ENCODE data around the gene OPRM1. TPM values are rescaled to one million over a fixed set of nuclear protein-coding genes. Genes with fewer than 3 reads are reported as not detected.
"Not testable (repeated sequence)": the region's sequence is repeated elsewhere in the genome, so short reads cannot be mapped to it uniquely, and the experiment has no call there.

OPRM1 gene
- total RNA-seq (ENCODE audit: insufficient read depth, low replicate concordance): 21.9 TPM

DNA sequence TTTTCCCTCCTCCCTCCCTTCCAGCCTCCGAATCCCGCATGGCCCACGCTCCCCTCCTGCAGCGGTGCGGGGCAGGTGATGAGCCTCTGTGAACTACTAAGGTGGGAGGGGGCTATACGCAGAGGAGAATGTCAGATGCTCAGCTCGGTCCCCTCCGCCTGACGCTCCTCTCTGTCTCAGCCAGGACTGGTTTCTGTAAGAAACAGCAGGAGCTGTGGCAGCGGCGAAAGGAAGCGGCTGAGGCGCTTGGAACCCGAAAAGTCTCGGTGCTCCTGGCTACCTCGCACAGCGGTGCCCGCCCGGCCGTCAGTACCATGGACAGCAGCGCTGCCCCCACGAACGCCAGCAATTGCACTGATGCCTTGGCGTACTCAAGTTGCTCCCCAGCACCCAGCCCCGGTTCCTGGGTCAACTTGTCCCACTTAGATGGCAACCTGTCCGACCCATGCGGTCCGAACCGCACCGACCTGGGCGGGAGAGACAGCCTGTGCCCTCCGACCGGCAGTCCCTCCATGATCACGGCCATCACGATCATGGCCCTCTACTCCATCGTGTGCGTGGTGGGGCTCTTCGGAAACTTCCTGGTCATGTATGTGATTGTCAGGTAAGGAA, at the start of gene OPRM1:
TSS of gene OPRM1 (plus strand) at position 10 of the 612 bp plus-strand sequence. CDS start at position 315, 305 bp downstream.
- DNase-seq (ENCODE audit: low spot score): peak; percentile 38

DNA sequence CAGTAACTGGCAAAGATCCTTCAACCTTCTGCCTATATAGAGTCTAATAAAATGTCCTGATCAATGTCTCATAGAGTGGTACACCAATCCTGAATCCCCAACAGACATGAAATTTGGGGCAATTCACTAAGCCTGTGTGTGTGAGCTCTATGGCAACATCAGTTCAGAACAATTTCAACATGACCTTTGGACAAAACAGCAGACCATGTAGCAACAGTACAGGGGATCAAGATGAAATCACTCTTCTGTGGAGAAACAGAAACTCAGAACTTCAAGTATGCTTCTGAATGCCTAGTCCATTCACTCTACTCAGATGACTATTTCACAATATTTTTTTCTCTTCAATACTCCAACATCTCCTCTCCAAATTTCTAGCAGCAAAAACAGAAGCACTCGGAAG, 49.1 kb upstream of the OPRM1 start:
- DNase-seq (ENCODE audit: low spot score): no peak

DNA sequence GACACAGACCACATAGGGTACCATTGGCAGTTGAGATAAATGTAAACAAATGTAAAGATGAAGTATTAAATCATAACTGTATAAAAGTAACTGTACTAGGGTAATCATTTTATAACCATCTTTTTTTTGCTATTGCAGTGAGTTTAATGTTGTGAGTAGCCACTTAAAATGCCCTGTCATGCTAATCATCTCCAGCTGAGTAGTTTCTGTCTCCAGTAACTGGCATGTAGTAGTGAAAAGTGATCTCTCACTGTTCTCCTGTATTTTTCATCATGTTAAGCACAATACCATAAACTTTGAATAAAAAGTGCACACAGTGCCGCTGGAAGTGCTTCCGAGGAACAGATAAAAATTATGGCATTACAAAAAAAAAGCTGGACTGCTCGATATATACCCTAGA, 45.0 kb upstream of the OPRM1 start:
- no peak for DNase-seq (ENCODE audit: low spot score)

DNA sequence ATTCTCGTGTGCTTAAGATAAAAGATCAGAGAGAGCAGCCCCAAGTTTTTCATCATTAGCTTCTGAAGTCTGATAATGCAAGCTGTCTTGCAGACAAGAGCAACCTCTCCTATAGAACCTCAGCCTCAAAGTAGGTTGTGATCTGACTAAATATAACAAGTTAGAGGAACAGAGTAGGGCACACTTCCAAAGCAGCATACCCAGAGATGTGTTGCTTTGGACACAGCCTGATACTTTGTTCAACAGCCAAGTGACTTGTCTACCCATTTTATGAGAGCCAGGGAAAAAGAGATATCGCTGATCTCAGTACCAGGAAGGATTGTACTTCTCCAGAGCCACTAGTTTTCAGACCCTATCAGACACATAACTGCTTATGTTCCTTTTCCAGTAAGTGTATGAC, 44.2 kb upstream of the OPRM1 start:
- DNase-seq (ENCODE audit: low spot score): peak; percentile 48

DNA sequence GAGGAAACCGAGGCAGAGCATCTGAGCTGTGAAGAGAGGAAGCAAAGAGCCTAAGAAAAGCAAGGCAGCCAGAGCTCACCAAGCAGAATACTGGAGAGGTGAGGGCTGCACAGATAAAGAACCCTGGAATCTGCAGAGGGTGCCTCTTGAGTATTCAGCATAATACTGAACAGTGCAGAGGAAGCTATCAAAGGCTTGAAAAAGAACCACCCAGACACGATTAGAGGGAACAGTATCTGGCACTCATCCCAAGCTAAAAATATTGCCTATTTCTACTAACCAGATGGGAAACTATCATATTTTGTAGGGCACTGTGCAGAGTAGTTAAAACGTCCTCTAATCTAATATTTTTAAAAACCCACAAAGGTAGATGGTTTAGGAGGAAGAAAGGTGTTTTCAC, 41.8 kb upstream of the OPRM1 start:
- DNase-seq (ENCODE audit: low spot score): peak; percentile 5

DNA sequence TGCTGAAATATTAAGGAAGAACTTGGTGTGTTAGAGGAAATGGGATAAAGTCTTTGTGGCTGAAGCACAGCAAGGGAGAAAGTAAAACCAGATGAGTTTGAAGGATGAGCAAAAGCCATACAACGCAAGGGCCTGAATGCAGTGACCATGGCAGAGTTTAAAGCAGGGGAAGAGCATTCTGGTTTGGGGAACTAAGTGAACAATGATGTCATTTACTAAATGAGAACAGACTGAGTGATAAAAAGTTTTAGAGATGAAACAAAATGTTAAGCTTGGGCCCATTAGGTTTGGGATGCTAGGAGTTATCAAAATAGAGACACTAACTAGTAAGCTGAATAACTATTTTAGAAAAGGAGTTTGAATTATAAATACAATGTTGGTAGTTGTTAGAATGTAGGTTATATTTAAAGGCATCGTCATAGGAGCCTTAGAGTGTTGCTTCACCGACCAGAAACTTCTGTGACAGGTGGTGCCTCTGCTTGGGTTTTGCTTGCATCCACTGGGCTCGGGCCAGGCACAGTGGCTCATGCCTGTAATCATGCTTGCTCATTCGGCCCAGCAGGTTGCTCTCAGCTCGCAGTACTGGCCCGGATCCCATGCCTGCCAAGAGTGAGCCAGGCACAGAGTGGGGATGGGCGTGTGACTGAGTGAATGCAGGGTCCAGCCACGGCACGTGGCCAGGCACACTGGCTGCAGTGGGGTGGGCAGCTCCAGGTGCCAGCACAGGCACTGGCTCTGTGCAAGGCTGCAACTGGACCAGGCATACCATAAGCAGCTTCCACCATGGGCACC, 37.4 kb upstream of the OPRM1 start:
- no peak for DNase-seq (ENCODE audit: low spot score)

DNA sequence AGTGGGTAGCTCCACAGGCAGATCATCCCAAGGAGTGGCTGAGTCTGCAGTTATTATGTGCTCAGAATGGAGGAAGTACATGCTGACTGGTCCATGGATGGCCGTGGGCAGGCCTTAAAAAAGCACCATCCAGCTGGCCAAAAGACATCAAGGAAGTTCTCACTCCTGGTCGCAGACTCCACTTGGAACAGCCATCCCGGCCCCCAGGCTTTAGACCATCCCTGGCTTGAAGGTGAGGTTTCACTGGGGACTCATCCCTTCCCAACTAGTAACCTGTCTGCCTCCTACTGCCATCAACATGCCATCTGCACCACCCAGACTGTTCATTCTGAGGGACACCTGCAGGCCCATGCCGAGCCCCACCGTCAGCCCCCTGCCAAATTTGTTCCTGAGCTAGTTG, 36.1 kb upstream of the OPRM1 start:
- no peak for DNase-seq (ENCODE audit: low spot score)

DNA sequence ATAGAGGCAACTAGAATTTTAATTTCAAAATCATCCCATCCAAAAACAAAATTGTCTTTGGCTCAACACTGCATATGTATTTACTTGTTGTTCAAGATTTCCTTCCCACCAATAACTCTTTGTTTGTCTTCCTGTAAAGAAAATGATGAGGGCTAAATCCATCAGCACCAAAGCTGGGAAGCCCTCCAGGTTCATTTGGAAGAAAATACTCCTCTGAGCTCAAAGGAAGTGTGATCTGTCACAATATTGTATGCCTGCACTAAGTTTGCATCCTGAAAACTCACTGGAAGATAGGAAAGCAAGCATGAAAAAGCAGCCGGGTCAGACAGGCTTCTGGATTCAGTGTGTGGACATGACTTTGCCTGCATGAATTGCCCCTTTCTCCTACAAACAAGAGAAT, 28.7 kb upstream of the OPRM1 start:
- no peak for DNase-seq (ENCODE audit: low spot score)

DNA sequence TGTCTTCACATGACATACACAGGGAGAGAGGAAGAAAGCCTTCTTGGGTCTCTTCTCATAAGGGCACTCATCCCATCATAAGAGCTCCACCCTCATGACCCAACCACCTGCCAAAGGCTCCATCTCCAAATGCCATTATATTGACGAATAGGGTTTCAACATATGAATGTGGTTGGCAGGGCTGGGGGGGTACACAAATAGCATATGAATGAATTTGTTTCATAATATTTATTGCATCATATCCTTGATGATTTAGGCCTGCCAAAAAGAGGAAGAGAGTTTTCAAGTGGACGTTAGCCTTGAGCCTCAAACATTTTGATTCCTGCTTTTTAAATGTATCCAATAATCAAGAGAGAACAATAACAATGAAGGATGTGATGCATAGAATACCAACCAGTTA, 26.2 kb upstream of the OPRM1 start:
- no peak for DNase-seq (ENCODE audit: low spot score)

DNA sequence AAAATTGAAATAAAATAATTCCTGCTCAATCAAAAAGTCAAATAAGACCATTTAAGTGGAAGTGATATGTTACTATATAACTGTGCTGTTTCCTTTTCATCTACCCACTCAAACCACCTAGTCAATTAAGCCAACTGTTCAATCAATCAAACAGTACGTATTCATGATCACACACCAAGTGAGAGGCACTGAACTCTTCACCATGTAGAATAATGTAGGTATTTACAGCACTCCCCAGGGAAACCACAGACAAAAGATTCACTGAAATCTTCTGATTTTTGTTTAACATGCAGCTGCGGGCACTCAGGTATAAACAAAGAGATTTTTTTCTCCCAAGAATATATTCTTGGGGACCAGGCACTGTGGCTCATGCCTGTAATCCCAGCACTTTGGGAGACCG, 21.3 kb upstream of the OPRM1 start:
- no peak for DNase-seq (ENCODE audit: low spot score)

DNA sequence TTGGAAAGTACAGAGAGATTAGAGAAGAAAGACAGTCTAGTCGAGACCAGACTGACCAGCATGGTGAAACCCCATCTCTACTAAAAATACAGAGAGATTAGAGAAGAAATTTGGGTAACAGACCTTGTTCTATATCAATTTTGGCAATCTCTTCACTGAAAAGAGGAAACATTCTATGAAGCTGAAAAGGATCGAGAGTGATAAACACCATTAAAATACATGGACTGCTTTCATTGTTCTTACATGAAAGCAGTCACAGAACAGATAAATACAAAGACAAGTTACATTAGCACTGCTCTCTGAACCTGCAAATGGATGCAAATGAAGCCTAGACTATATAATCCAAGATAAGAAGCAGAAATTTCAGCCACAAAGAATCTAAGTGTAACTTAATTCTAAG, 8.4 kb upstream of the OPRM1 start:
- no peak for DNase-seq (ENCODE audit: low spot score)

DNA sequence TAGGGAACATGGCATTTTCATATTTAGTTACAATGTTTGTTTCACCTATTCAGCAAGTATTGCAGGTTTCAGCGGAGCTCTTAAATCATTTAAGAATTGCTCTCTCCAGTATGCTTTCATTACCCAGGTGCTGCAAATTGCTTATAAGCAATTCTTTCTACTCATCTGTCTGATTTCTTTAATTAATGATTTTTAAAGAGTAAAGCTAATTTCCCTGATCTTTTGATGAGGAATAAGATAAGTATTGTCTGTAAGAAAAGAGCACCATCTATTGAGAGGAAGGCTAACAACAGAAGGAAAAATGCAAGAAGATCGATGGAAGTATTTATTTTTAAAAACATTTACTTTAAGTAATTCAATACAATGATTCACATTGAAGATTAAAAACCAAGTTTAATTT, 2.0 kb downstream of the OPRM1 start:
- no peak for DNase-seq (ENCODE audit: low spot score)

DNA sequence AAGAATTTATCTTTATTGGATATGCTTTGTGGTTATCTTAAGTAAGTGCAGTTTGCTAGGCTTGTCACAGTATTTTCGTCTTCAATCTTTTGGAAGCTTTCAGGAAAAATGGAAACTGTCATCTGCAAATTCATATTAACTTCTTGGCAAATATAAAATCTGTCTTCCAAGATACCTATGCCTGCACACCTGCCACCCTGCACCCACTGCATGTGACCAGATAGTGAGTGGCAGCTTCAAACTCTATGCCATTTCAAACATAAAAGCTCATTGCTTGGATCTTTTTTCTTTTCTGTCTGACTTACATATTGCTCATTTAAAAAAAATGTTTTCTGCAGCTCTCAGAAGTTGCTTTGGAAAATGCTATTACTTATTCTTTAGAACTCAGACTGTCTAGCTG, 14.1 kb downstream of the OPRM1 start:
- peak; percentile 1 for DNase-seq (ENCODE audit: low spot score)

DNA sequence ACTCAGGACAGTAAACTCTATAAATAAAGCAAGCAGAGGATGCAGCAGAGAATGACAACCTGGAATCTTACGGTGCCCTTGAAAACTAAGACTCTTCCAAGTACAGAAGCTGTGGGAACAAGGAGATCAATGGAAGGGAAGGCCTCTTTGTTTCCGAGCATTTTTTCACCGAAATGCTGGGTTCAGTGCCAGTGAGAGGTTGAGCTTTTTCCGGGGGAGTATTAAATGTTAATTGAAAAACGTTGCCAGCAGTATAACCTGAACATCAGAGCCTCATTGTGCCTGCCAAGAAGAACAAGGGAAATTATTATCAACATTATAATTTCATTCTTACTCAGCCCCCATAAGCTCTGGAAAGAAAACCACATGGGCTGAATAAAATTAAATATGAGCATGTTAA, 17.5 kb downstream of the OPRM1 start:
- no peak for DNase-seq (ENCODE audit: low spot score)

DNA sequence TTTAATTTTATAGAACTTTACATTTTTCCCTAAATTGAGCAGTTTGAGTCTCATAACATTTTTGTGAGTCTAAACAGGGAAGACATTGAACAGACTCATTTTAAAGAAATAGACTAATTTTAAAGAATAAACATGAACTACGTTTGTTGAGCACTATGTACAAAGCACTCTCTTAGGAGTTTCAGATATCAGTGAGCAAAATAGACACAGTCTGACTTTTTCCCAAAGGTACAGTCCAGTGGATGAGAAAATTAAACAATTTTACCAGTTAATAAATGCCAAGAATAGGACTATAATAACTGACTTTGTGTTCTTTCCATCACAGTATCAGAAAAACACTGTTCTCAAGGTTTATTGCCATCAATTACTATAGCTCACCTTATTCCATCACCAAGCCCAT, 18.1 kb downstream of the OPRM1 start:
- DNase-seq (ENCODE audit: low spot score): no peak

DNA sequence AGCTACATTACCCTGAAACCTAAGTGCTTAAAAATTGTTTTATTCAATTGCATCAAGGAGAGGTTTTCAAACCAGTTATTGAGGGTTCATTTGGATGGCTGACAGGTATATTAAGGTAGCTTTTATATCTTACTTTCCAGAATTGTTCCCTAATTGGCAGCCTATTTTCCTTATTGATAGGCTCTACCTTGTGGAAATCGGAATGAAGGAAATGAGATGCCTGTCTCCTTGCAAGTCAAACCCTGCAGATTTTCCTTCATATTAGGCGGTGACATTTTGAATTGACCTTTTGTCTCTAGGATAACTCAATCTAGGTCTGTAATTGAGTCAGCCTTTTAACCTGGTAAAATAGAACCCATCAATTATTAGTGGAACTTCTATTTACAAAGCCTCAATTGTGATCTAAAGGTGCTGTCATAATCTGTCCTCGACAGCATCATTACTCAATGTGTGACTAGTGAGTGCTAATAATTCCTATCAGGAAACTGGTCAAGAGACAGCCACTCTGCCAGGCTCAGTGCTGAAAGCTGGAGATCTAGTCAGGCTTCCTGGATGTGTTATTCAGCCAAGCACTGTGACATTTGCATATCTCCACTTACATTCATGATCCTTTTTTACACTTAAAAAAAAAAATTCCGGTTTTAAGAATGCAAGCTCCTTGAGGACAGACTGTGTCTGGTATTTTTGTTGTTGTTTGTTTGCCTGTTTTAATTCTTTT, 20.1 kb downstream of the OPRM1 start:
- DNase-seq (ENCODE audit: low spot score): no peak

DNA sequence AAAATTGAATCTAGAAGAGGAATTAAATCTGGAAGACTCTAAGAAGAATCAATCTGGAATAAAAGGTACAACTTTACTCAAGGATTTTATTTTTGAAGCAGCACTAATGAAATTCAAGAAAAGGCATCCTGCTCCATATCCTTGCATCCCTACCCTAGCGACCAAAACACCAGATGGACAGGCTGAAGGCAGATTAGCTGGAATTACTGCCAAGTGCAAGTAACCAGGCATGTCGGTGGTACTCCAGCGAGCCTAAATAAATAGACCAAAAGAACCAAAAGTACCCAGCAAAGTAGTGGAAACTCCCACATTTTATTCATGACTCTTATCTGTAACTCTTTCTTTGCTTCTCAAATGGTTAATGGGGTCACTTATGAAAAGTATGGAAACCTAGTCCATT, 21.0 kb downstream of the OPRM1 start:
- DNase-seq (ENCODE audit: low spot score): no peak

DNA sequence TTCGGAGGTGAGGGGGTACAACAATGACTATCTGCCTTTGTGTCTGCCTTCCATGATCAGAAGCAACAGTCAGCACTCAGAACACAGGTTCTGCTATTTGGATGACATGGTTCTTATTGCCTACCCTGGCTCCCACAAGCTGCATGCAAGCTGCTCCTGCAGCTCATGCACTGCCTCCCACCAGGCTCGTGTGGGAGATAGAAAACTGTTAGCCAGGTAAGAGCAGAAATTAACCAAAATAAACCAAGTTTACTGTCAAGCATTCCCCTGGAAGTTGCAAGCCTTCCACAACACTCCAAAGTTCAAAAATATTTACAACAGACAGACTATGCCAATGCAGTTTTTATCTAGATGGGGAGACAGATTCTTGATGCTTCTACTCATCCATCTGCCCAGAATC, 31.0 kb downstream of the OPRM1 start:
- no peak for DNase-seq (ENCODE audit: low spot score)

DNA sequence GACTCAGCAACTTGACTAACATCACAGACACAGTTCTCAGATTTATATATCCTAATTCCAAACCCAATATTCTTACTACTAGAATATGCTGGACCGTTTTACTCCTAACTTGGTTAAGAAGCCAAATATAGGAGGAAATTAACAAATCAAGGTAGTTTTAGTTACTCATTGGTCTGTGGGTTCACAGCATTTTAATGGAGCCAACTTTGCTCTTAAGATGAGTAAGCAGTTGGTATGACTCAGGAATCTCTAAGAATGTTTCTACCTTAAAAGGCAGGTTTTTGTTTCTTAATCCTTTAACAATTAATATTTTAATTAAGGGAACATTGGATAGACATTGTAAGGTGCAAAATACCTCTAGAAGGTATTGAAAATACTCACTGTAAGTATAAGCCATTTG, 31.6 kb downstream of the OPRM1 start:
- DNase-seq (ENCODE audit: low spot score): no peak

DNA sequence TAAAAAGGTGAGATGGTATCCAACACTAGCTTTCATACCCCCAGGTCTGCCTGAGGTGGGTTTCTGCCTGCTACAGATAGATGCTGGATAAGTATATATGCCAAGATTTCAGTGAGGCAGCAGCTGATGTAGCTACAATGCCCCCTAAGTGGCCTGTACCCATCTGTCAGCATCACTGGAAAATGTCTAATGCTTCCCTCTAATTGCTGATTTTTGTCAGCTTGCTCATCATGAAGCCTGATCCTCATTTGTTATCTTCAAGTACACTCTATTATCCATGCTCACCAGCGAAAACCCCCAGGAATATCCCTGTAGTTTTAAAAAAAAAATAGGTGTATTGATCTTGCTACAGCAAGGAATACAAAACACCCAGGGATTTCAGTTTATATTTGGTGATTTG, 32.2 kb downstream of the OPRM1 start:
- DNase-seq (ENCODE audit: low spot score): no peak

DNA sequence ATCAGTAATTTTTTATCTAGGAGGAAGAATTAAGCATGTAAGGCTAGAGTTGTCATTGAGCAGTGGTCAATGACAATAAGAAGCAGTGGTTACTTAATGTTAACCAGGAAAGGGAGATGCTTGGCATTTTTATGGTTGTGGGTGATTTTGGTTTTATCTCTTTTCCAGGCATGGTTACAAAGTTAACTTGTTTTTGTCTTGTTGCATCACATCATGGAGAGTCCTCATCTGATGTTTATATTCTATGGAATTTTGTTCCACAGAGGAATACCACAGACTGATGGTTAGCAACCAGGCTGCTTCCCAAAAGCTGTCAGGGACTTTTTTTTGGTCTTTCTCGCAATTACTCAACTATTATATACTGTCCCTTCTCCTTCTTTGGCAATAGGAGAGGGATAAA, 32.7 kb downstream of the OPRM1 start:
- DNase-seq (ENCODE audit: low spot score): no peak

DNA sequence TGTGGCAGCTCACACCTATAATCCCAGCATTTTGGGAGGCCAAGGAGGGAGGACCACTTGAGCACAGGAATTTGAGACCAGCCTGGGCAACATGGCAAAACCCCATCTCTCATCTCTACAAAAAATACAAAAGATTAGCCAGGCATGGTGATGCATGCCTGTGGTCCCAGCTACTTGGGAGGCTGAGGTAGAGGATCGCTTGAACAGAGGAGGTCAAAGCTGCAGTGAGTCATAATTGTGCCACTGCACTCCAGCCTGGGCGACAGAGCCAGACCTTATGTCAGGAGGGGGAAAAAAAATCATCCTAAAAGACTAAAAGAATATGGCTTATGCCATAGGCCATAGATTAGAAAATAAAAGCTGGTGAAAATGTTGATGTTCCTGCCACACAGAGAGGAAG, 39.6 kb downstream of the OPRM1 start:
- not testable (repeated sequence) for DNase-seq (ENCODE audit: low spot score)
